OCI-LY3 (cell line): ENCODE data around the gene MACF1.
"Not testable (repeated sequence)": the region's sequence is repeated elsewhere in the genome, so short reads cannot be mapped to it uniquely, and the experiment has no call there.

Source experiments
- H2AFZ ChIP-seq: fragments of 200-600, 300-600 bp; shearing (Covaris generic); 2 replicates; pipeline ENCODE4 v1.6.0; 2014; ENCODE audit warnings: antibody characterized with exemption, low read depth, low read length
- H3K27ac ChIP-seq: fragments of 200-600, 300-600 bp; sonication (generic); 2 replicates; pipeline ENCODE4 v1.5.1; 2014; ENCODE audit warnings: mild to moderate bottlenecking, low read length, moderate library complexity, mixed read lengths
- H3K27me3 ChIP-seq: fragments of 200-600, 300-600 bp; sonication (generic); 2 replicates; pipeline ENCODE4 v1.6.1; 2014; ENCODE audit warnings: low read depth, low read length, mixed read lengths
- H3K36me3 ChIP-seq: fragments of 200-600, 300-600 bp; sonication (generic); replicated peaks from 2 replicates; pipeline ENCODE3; 2014; ENCODE audit warnings: low read depth, low read length, mixed read lengths
- H3K4me1 ChIP-seq: fragments of 300-600, 200-600 bp; sonication (generic); 2 replicates; pipeline ENCODE4 v1.6.1; 2014; ENCODE audit warnings: low read length, mixed read lengths
- H3K4me2 ChIP-seq: fragments of 200-600, 300-600 bp; sonication (generic); 2 replicates; pipeline ENCODE4 v1.6.1; 2014; ENCODE audit warnings: low read length, mixed read lengths
- H3K4me3 ChIP-seq: fragments of 300-600, 200-600 bp; sonication (generic); 2 replicates; pipeline ENCODE4 v1.5.1; 2014; ENCODE audit warnings: antibody characterized with exemption, mild to moderate bottlenecking, low read length, moderate library complexity
- H3K79me2 ChIP-seq: fragments of 300-600, 200-600 bp; shearing (Covaris generic); 2 replicates; pipeline ENCODE4 v1.6.1; 2014; ENCODE audit warnings: mild to moderate bottlenecking, low read length, mixed read lengths
- H3K9ac ChIP-seq: fragments of 300-600, 200-600 bp; shearing (Covaris generic); 2 replicates; pipeline ENCODE4 v1.6.0; 2014; ENCODE audit warnings: mild to moderate bottlenecking, low read length, moderate library complexity
- H3K9me3 ChIP-seq: fragments of 200-600, 300-600 bp; shearing (Covaris generic); 2 replicates; pipeline ENCODE4 v1.6.1; 2014; ENCODE audit warnings: low read length, mixed read lengths; ENCODE audit not compliant: insufficient read depth
- H4K20me1 ChIP-seq: fragments of 200-600, 300-600 bp; sonication (generic); 2 replicates; pipeline ENCODE4 v1.6.1; 2016; ENCODE audit warnings: low read length, mixed read lengths; ENCODE audit not compliant: insufficient read depth
- CTCF ChIP-seq: fragments of 200-600, 300-600 bp; sonication (generic); IDR thresholded peaks from 2 replicates; pipeline ENCODE4 v1.5.1; 2014; ENCODE audit warnings: antibody characterized with exemption, low read length, low read depth
- EZH2phosphoT487 ChIP-seq: fragments of 200-600 bp; shearing (Covaris generic); IDR thresholded peaks from 2 replicates; pipeline ENCODE4 v1.6.1; 2018; ENCODE audit warnings: antibody characterized with exemption, mixed run types, low read depth

Gene MACF1

GRCh38 chr1:39205102-39205780, 746 bp downstream of the MACF1 start:
- Histone ChIP-seq H3K4me3 (no peak overlapping the region), H4K20me1 (peaks cover 5% of the 10 kb centered on the region; the same call in 1 of the 2 replicates), H3K4me2 (peak overlapping the region; percentile 22; the same call in 1 of the 2 replicates), H3K27me3 (no peaks in the 10 kb centered on the region), H3K27ac (no peak overlapping the region), H3K36me3 (no peaks in the 10 kb centered on the region), H2AFZ (no peak overlapping the region), H3K4me1 (peaks cover 11% of the 10 kb centered on the region), H3K9me3 (no peaks in the 10 kb centered on the region), H3K9ac (no peak overlapping the region), H3K79me2 (peaks cover 19% of the 10 kb centered on the region)
- TF ChIP-seq EZH2phosphoT487 (no peak), CTCF (no peak)

GRCh38 chr1:39205781-39206464, 1.4 kb downstream of the MACF1 start:
- H3K27ac ChIP-seq: no peak overlapping the region
- TF ChIP-seq EZH2phosphoT487 (no peak), CTCF (no peak)
- H3K4me1 ChIP-seq: peaks cover 11% of the 10 kb centered on the region
- H3K9ac ChIP-seq: no peak overlapping the region
- peaks cover 5% of the 10 kb centered on the region; the same call in 1 of the 2 replicates for H4K20me1 ChIP-seq
- no peak overlapping the region for H2AFZ ChIP-seq
- H3K79me2 ChIP-seq: peaks cover 19% of the 10 kb centered on the region
- no peaks in the 10 kb centered on the region for H3K27me3 ChIP-seq
- no peaks in the 10 kb centered on the region for H3K9me3 ChIP-seq
- no peak overlapping the region for H3K4me3 ChIP-seq
- H3K36me3 ChIP-seq: no peaks in the 10 kb centered on the region
- H3K4me2 ChIP-seq: no peak overlapping the region

GRCh38 chr1:39208360-39208759, 3.9 kb downstream of the MACF1 start:
- H3K9me3 ChIP-seq, H3K4me2 ChIP-seq, H3K4me3 ChIP-seq, H3K27me3 ChIP-seq, H3K9ac ChIP-seq, H3K36me3 ChIP-seq, H2AFZ ChIP-seq, H3K27ac ChIP-seq, H4K20me1 ChIP-seq: not testable (repeated sequence)
- Histone ChIP-seq H3K79me2 (peaks cover 19% of the 10 kb centered on the region), H3K4me1 (peaks cover 11% of the 10 kb centered on the region)

- Histone ChIP-seq H3K27ac (no peak overlapping the region), H3K4me2 (no peak overlapping the region), H3K36me3 (no peaks in the 10 kb centered on the region), H3K9ac (no peak overlapping the region), H3K27me3 (no peaks in the 10 kb centered on the region), H3K79me2 (peaks cover 12% of the 10 kb centered on the region), H3K4me3 (no peak overlapping the region), H2AFZ (no peak overlapping the region), H3K9me3 (no peaks in the 10 kb centered on the region), H4K20me1 (peaks cover 4% of the 10 kb centered on the region; the same call in 1 of the 2 replicates), H3K4me1 (peaks cover 12% of the 10 kb centered on the region)
- TF ChIP-seq EZH2phosphoT487: no peak
- TF ChIP-seq CTCF: no peak
Observed at GRCh38 chr1:39210649-39211048, 6.2 kb downstream of the MACF1 start.
